ENCODE results near the gene METTL2B. TPM values are rescaled to one million over a fixed set of nuclear protein-coding genes. Genes with fewer than 3 reads are reported as not detected.
"Not testable (repeated sequence)": the region's sequence is repeated elsewhere in the genome, so short reads cannot be mapped to it uniquely, and the experiment has no call there.

Gene METTL2B
- total RNA-seq, 1 experiment from 2014 or later: 33.8 TPM

DNA sequence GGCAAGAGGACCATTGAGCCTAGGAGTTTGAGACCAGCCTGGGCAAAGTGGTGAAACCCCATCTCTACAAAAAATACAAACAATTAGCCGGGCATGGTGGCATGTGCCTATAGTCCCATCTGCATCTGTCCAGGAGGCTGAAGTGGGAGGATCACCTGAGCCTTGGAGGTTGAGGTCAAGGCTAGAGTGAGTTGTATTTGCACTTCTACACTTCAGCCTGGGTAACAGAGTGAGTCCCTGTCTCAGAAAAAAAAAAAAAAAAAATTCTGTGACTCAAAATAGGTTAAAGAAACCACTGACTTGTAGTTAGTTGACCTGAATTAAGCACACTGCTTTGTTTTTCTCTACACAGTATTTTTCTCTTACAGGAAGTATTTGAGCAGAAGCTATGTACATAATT, 74.4 kb downstream of the METTL2B start:
- ChIA-PET CTCF (no interaction called here), POLR2A (ENCODE audit: unreplicated experiment) (no interaction called here)
- Histone ChIP-seq H2AFZ (ENCODE audit: low read length) (no peak overlapping the region), H3K9ac (ENCODE audit: low read length) (no peak overlapping the region), H3K36me3 (ENCODE audit: low read depth, low read length) (peaks cover 4% of the 10 kb centered on the region; the same call in 1 of the 2 replicates), H3K4me2 (ENCODE audit: low read length) (no peak overlapping the region), H3K79me2 (ENCODE audit: low read length) (peaks cover 40% of the 10 kb centered on the region), H3K9me3 (ENCODE audit: low read length) (no peaks in the 10 kb centered on the region), H3K4me3 (ENCODE audit: low read length) (no peak overlapping the region), H3K9me2 (replicated peaks; ENCODE audit: low read length) (no peaks in the 10 kb centered on the region), H3K27ac (ENCODE audit: low read length) (no peak overlapping the region), H4K20me1 (ENCODE audit: low read length) (no peaks in the 10 kb centered on the region), H3K27me3 (ENCODE audit: low read length) (no peaks in the 10 kb centered on the region), H3K4me1 (ENCODE audit: insufficient read depth, low read length) (no peaks in the 10 kb centered on the region), H3F3A (ENCODE audit: low read length, unreplicated experiment) (no peaks in the 10 kb centered on the region)
- DNase-seq (no peak), ATAC-seq (no peak)
- intact Hi-C loops (cut with micrococcal nuclease): no loop called here
- TF ChIP-seq EZH2phosphoT487 (IDR thresholded peaks at IDR 0.05; ENCODE audit: borderline replicate concordance, low read length) (no peak), EZH2 (IDR thresholded peaks at IDR 0.05; ENCODE audit: low read length, unreplicated experiment) (no peak)
- TF ChIP-seq, protein P1, sequence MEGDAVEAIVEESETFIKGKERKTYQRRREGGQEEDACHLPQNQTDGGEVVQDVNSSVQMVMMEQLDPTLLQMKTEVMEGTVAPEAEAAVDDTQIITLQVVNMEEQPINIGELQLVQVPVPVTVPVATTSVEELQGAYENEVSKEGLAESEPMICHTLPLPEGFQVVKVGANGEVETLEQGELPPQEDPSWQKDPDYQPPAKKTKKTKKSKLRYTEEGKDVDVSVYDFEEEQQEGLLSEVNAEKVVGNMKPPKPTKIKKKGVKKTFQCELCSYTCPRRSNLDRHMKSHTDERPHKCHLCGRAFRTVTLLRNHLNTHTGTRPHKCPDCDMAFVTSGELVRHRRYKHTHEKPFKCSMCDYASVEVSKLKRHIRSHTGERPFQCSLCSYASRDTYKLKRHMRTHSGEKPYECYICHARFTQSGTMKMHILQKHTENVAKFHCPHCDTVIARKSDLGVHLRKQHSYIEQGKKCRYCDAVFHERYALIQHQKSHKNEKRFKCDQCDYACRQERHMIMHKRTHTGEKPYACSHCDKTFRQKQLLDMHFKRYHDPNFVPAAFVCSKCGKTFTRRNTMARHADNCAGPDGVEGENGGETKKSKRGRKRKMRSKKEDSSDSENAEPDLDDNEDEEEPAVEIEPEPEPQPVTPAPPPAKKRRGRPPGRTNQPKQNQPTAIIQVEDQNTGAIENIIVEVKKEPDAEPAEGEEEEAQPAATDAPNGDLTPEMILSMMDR (conservative IDR thresholded peaks at IDR 0.05; ENCODE audit: low read depth, low read length): no peak
- no TSS peak for BruUV-seq (replicated peaks)

DNA sequence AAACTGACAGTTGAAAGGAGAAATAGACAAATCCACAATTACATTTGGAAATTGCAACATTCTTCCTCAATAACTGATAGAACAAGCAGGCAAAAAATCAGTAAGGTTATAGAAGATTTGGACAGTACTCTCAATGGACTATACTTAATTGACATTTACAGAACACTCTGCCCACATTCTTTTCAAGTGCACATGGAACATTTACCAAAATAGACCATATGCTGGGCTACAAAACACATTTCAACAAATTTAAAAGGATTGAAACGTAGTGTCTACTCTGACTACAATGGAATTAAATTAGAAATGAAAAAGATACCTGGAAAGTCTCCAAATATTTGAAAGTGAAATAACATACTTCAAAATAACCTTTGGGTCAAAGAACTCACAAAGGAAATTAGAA, 77.8 kb downstream of the METTL2B start:
- H3K27ac ChIP-seq (ENCODE audit: low read length); H4K20me1 ChIP-seq (ENCODE audit: low read length); POLR2A ChIA-PET (ENCODE audit: unreplicated experiment); H3K9me2 ChIP-seq (replicated peaks; ENCODE audit: low read length); H3K27me3 ChIP-seq (ENCODE audit: low read length); BruUV-seq (replicated peaks); H3K4me1 ChIP-seq (ENCODE audit: insufficient read depth, low read length); H3K9ac ChIP-seq (ENCODE audit: low read length); H3K36me3 ChIP-seq (ENCODE audit: low read depth, low read length); H3K9me3 ChIP-seq (ENCODE audit: low read length); DNase-seq; H2AFZ ChIP-seq (ENCODE audit: low read length); CTCF ChIA-PET; H3K4me2 ChIP-seq (ENCODE audit: low read length); H3K4me3 ChIP-seq (ENCODE audit: low read length); intact Hi-C loops (cut with micrococcal nuclease); ATAC-seq; H3F3A ChIP-seq (ENCODE audit: low read length, unreplicated experiment): not testable (repeated sequence)
- peaks cover 26% of the 10 kb centered on the region; the same call in 1 of the 2 replicates for H3K79me2 ChIP-seq (ENCODE audit: low read length)

Other genes starting within 250 kb of the METTL2B start
- gene LEP, start 235.5 kb upstream of the METTL2B start, total RNA-seq (2014; rRNA removed): not detected in 2 replicates
- 45.3 and 59.4 TPM in 2 replicates for gene RBM28, start 132.8 kb upstream of the METTL2B start, total RNA-seq (2014; rRNA removed)
- 0.36 and 0.69 TPM in 2 replicates for gene PRRT4, start 115.1 kb upstream of the METTL2B start, total RNA-seq (2014; rRNA removed)
- gene IMPDH1, start 66.8 kb upstream of the METTL2B start, total RNA-seq (2014; rRNA removed): 128 and 142 TPM in 2 replicates
- gene HILPDA, start 20.9 kb upstream of the METTL2B start, total RNA-seq (2014; rRNA removed): 25.7 and 29.1 TPM in 2 replicates
- gene GARIN1A, start 195.5 kb downstream of the METTL2B start, total RNA-seq (2014; rRNA removed): 0.91 and 3.6 TPM in 2 replicates

Data from PC-3 (cell line).